A549 (cell line): ENCODE data around the gene MRPS9. TPM values are rescaled to one million over a fixed set of nuclear protein-coding genes. Genes with fewer than 3 reads are reported as not detected.

ENCODE experiments used
- ATAC-seq, 2 experiments: fragments of 200-7000 bp in 1 of 2; fragments of >200 bp in 1 of 2; cut with Nextera tagmentation in 1 of 2; cut with Tn5 transposase in 1 of 2; 3 replicates each; pipeline versions ENCODE4 v1.8.0 to v1.9.1; 2018 to 2020; ENCODE audit warnings: mild to moderate bottlenecking in 1 of 2, moderate library complexity in 1 of 2
- CTCF ChIA-PET: fragments of 300-600 bp; sonication (Branson Sonifier 250); formaldehyde crosslinking; extraction: SDS; loops from one replicate; lab custom pipeline; 2021; ENCODE audit warnings: antibody characterized with exemption, inconsistent platforms; lab: Yijun Ruan, JAX
- POLR2A ChIA-PET: fragments of 350-600 bp; formaldehyde crosslinking; extraction: SDS; loops from one replicate; lab custom pipeline; 2021; ENCODE audit warnings: antibody characterized with exemption, inconsistent platforms; lab: Yijun Ruan, JAX
- DNase-seq, 2 experiments: peaks; one replicate each; pipeline versions ENCODE4 v3.0.0 to v3.0.0-alpha.2; 2011 to 2016; ENCODE audit warnings: low read depth in 1 of 2, low spot score in 1 of 2
- FAIRE-seq: peaks from 2 replicates; lab custom pipeline; 2011; peaks lifted over from hg19 to GRCh38; lab: Jason Lieb, UNC
- H3K27ac ChIP-seq, 2 experiments: fragments of >200 bp; sonication (Bioruptor Twin); formaldehyde crosslinking; 3 replicates each; pipeline ENCODE4 v1.5.1; 2016 to 2017
- H3K4me1 ChIP-seq: fragments of >200 bp; sonication (Bioruptor Twin); formaldehyde crosslinking; 3 replicates; pipeline ENCODE4 v1.6.1; 2016
- H3K4me2 ChIP-seq: fragments of >200 bp; sonication (Bioruptor Twin); formaldehyde crosslinking; 3 replicates; pipeline ENCODE4 v1.6.1; 2016
- H3K4me3 ChIP-seq: fragments of >200 bp; sonication (Bioruptor Twin); formaldehyde crosslinking; 3 replicates; pipeline ENCODE4 v1.5.1; 2016
- H3K9me3 ChIP-seq: fragments of >200 bp; sonication (Bioruptor Twin); formaldehyde crosslinking; 3 replicates; pipeline ENCODE4 v1.6.1; 2016
- ATOH8 ChIP-seq: fragments of 250-450 bp; sonication (Bioruptor Pico); IDR thresholded peaks from 2 replicates; pipeline ENCODE4 v1.5.0; 2020; ENCODE audit warnings: low read depth, mild to moderate bottlenecking, moderate library complexity
- BCL3 ChIP-seq: fragments of >200 bp; sonication (Bioruptor Twin); formaldehyde crosslinking; IDR thresholded peaks from 3 replicates; pipeline ENCODE4 v1.6.1; 2016
- BHLHE40 ChIP-seq: IDR thresholded peaks from 2 replicates; pipeline ENCODE4 v1.6.1; 2012; ENCODE audit warnings: low read depth, low read length, inconsistent platforms
- CBX8 ChIP-seq: fragments of 200-600 bp; sonication (generic); IDR thresholded peaks from 2 replicates; pipeline ENCODE4 v1.6.1; 2016
- CEBPB ChIP-seq, 2 experiments: fragments of >200 bp in 1 of 2; sonication (Bioruptor Twin) in 1 of 2; formaldehyde crosslinking in 1 of 2; IDR thresholded peaks; 2 replicates each; pipeline ENCODE4 v1.6.1; 2012 to 2016
- CHD2 ChIP-seq: fragments of 150-350 bp; IDR thresholded peaks from 2 replicates; pipeline ENCODE4 v1.6.1; 2014; ENCODE audit warnings: low read length; ENCODE audit not compliant: partially characterized antibody
- EHF ChIP-seq: fragments of 250-450 bp; sonication (Bioruptor Pico); IDR thresholded peaks from 2 replicates; pipeline ENCODE4 v1.5.0; 2020; ENCODE audit warnings: mild to moderate bottlenecking
- EHMT2 ChIP-seq: fragments of 200-600 bp; sonication (generic); IDR thresholded peaks from 2 replicates; pipeline ENCODE4 v1.6.1; 2016; ENCODE audit warnings: antibody characterized with exemption, low read depth, mild to moderate bottlenecking, moderate library complexity
- EP300 ChIP-seq, 2 experiments: fragments of >200 bp; sonication (Bioruptor Twin); formaldehyde crosslinking; IDR thresholded peaks; 2 replicates in 1 of 2; 3 replicates in 1 of 2; pipeline ENCODE4 v1.6.1; 2016 to 2017
- ESRRA ChIP-seq: fragments of 150-350 bp; IDR thresholded peaks from 2 replicates; pipeline ENCODE4 v1.6.1; 2014; ENCODE audit warnings: mild to moderate bottlenecking, low read length, borderline replicate concordance
- FOSB ChIP-seq: fragments of 250-450 bp; sonication (Bioruptor Pico); IDR thresholded peaks from 2 replicates; pipeline ENCODE4 v1.5.0; 2020; ENCODE audit warnings: mild to moderate bottlenecking, moderate library complexity
- FOSL2 ChIP-seq, 2 experiments: fragments of 450-650 bp in 1 of 2; fragments of >200 bp in 1 of 2; sonication (Bioruptor Twin) in 1 of 2; formaldehyde crosslinking; IDR thresholded peaks; 2 replicates each; pipeline versions ENCODE4 v1.5.0 to v1.6.1; 2016 to 2020; ENCODE audit warnings: mild to moderate bottlenecking in 1 of 2, moderate library complexity in 1 of 2
- GATA3 ChIP-seq: IDR thresholded peaks from 2 replicates; pipeline ENCODE4 v1.6.1; 2012; ENCODE audit warnings: borderline replicate concordance
- HOXB13 ChIP-seq: fragments of 250-450 bp; sonication (Bioruptor Pico); IDR thresholded peaks from 2 replicates; pipeline ENCODE4 v1.5.0; 2020; ENCODE audit warnings: low read depth, mild to moderate bottlenecking, moderate library complexity
- JUNB ChIP-seq: fragments of >200 bp; sonication (Bioruptor Twin); formaldehyde crosslinking; IDR thresholded peaks from 2 replicates; pipeline ENCODE4 v1.6.1; 2016
- KDM1A ChIP-seq: fragments of 200-600 bp; sonication (generic); IDR thresholded peaks from 2 replicates; pipeline ENCODE4 v1.6.1; 2016; ENCODE audit warnings: low read depth, mild to moderate bottlenecking
- MYC ChIP-seq: IDR thresholded peaks from 2 replicates; pipeline ENCODE4 v1.6.1; 2012; ENCODE audit warnings: mild to moderate bottlenecking, inconsistent platforms, low read length, improper control_type of control experiment, borderline replicate concordance
- NFE2L2 ChIP-seq: fragments of 150-350 bp; conservative IDR thresholded peaks from 2 replicates; pipeline ENCODE4 v1.6.1; 2014; ENCODE audit warnings: low read length
- NR3C1 ChIP-seq: fragments of >200 bp; sonication (Bioruptor Twin); formaldehyde crosslinking; IDR thresholded peaks from 3 replicates; pipeline ENCODE4 v1.6.1; 2017
- PBX3 ChIP-seq: IDR thresholded peaks from 2 replicates; pipeline ENCODE4 v1.6.1; 2012
- PHF8 ChIP-seq: fragments of 200-600 bp; sonication (generic); IDR thresholded peaks from 2 replicates; pipeline ENCODE4 v1.6.1; 2016; ENCODE audit warnings: low read depth, mild to moderate bottlenecking, antibody characterized with exemption, moderate library complexity, borderline replicate concordance
- POLR2A ChIP-seq: IDR thresholded peaks from 2 replicates; pipeline ENCODE4 v1.6.1; 2012; ENCODE audit warnings: mild to moderate bottlenecking, low read length
- RAD21 ChIP-seq, 2 experiments: fragments of >200 bp in 1 of 2; sonication (Bioruptor Twin) in 1 of 2; formaldehyde crosslinking in 1 of 2; IDR thresholded peaks in 1 of 2; conservative IDR thresholded peaks in 1 of 2; 2 replicates in 1 of 2; 3 replicates in 1 of 2; pipeline ENCODE4 v1.6.1; 2012 to 2018; ENCODE audit warnings: inconsistent platforms in 1 of 2
- TFCP2L1 ChIP-seq: fragments of 250-450 bp; sonication (Bioruptor Pico); IDR thresholded peaks from 2 replicates; pipeline ENCODE4 v1.5.0; 2021; ENCODE audit warnings: mild to moderate bottlenecking
- ZFP36 ChIP-seq: fragments of 450-650 bp; IDR thresholded peaks from 2 replicates; pipeline ENCODE4 v1.6.1; 2014; ENCODE audit warnings: borderline replicate concordance; ENCODE audit not compliant: partially characterized antibody
- ZNF302 ChIP-seq: fragments of 250-450 bp; sonication (Bioruptor Pico); IDR thresholded peaks from 2 replicates; pipeline ENCODE4 v1.9.0; 2021; ENCODE audit warnings: inconsistent platforms, mild to moderate bottlenecking, moderate library complexity
- WGBS: methylation state at CpG from one replicate; pipeline ENCODE4 v1.1.6; 2017; ENCODE audit errors: missing lambda C conversion rate; 5-methylcytosine and 5-hydroxymethylcytosine counted together
- polyA plus RNA-seq, 4 experiments: library from polyadenylated mRNA; depleted of rRNA in 3 of 4; stranded (reverse); fragments of >200 nt; fragmentation: RNase III in 1 of 4; extraction: RNeasy Plus Mini Kit Qiagen cat#74134 plus additional on column Dnase treatment in 1 of 4; gene quantifications; 2 replicates in 3 of 4; 3 replicates in 1 of 4; pipeline ENCODE4 v1.2.3, GENCODE V29; 2011 to 2017
- TF ChIP-seq, protein P1 (sequence below): fragments of 250-450 bp; sonication (Bioruptor Pico); IDR thresholded peaks from 2 replicates; pipeline ENCODE4 v1.5.0; 2021; ENCODE audit warnings: mild to moderate bottlenecking, moderate library complexity, borderline replicate concordance

MRPS9 gene
- polyA plus RNA-seq, 2 of the 4 experiments (the other 2 are of a cell fraction), result 42.5 to 54.4 TPM

DNA sequence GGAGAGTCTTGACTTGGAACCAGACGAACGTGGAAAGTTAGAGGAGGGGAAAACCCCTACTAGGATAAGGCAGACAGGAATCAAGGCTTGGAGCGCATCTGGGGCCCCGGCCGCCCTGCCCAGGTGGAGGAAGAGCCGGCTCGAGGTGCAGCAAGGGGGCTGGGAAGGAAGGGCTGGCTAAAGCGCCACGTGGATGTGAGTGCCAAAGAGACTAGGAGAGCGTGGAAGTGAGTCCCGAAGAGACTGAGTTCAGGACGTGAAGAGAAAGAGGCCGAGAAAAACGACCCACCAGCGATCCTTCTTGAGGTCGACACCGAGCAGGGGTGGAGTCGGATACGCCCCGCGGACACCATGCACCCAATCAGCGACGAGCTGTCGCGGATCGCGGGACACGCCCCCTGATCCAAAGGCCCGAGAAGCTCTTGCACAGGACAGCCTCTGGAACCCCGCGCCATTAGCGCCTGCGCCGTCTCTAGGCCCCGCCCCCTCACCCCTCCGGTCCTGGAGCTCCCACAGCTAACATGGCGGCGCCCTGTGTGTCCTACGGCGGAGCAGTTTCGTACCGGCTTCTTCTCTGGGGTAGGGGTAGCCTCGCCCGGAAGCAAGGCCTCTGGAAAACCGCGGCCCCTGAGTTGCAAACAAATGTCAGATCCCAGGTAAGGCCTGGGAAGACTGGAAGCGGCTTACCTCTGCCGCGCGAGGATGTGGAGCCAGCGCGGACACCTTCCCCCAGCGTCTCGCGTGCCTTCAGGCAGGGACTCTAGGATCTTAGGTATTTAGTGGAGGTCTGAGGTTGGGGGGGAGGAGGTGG is at the start of gene MRPS9 (continued):
- TF ChIP-seq NFE2L2 (no peak), PHF8 (peak; percentile 71; the same call in 1 of the 2 replicates), BHLHE40 (no peak), ZNF302 (CRISPR knock-in tag) (no peak), EP300 (IDR thresholded peaks at IDR 0.05) (no peak), ESRRA (no peak), JUNB (no peak), EHF (CRISPR knock-in tag) (no peak), POLR2A (peak; percentile 53)
- TF ChIP-seq, protein P1, sequence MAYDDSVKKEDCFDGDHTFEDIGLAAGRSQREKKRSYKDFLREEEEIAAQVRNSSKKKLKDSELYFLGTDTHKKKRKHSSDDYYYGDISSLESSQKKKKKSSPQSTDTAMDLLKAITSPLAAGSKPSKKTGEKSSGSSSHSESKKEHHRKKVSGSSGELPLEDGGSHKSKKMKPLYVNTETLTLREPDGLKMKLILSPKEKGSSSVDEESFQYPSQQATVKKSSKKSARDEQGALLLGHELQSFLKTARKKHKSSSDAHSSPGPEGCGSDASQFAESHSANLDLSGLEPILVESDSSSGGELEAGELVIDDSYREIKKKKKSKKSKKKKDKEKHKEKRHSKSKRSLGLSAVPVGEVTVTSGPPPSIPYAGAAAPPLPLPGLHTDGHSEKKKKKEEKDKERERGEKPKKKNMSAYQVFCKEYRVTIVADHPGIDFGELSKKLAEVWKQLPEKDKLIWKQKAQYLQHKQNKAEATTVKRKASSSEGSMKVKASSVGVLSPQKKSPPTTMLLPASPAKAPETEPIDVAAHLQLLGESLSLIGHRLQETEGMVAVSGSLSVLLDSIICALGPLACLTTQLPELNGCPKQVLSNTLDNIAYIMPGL (CRISPR knock-in tag), result no peak

GRCh38 chr2:105005181-105005951 is 32.5 kb upstream of the MRPS9 start:
- POLR2A ChIA-PET, result no interaction called here
- Histone ChIP-seq H3K27ac (no peak overlapping the region), H3K4me1 (no peaks in the 10 kb centered on the region)
- TF ChIP-seq TFCP2L1 (CRISPR knock-in tag), result no peak
- no peak for TF ChIP-seq NFE2L2
- no peak for TF ChIP-seq KDM1A
- TF ChIP-seq CHD2, result no peak
- no peak for TF ChIP-seq NR3C1
- TF ChIP-seq, all 56 proteins: peak for 0
- H3K4me3 ChIP-seq, result no peak overlapping the region
- CTCF ChIA-PET, result no interaction called here
- no peak overlapping the region for H3K4me2 ChIP-seq
- FAIRE-seq (no peak), ATAC-seq (no peak), DNase-seq (no peak)
- H3K9me3 ChIP-seq, result 0 out of 3 replicates have a peak, but pooled peaks cover 3% of the 10 kb centered on the region
- 12% methylated on average over 2 of the region's 2 CpGs for WGBS

- no peak for DNase-seq
- Histone ChIP-seq H3K9me3 (0 out of 3 replicates have a peak, but pooled peaks cover 3% of the 10 kb centered on the region), H3K4me2 (no peak overlapping the region), H3K27ac (no peak overlapping the region), H3K4me1 (no peaks in the 10 kb centered on the region), H3K4me3 (no peak overlapping the region)
- 2% methylated on average over 1 of the region's 1 CpG for WGBS
- POLR2A ChIA-PET, result no interaction called here
- no peak for ATAC-seq
- no peak for FAIRE-seq
- CTCF ChIA-PET, result interaction anchor here (1.5 kb wide), 1 partner anchor 11 kb away, joined by 4 read pairs; no protein-coding TSS in a partner anchor
- TF ChIP-seq FOSL2 (IDR thresholded peaks at IDR 0.05), result no peak
- TF ChIP-seq FOSL2 (CRISPR knock-in tag; IDR thresholded peaks at IDR 0.05), result no peak
- TF ChIP-seq ATOH8 (CRISPR knock-in tag), result no peak
- TF ChIP-seq CBX8, result no peak
- TF ChIP-seq MYC, result no peak
- no peak for TF ChIP-seq ZFP36
- no peak for TF ChIP-seq EHMT2
- no peak for TF ChIP-seq EHF (CRISPR knock-in tag)
- no peak for TF ChIP-seq HOXB13 (CRISPR knock-in tag)
- TF ChIP-seq BCL3, result no peak
- TF ChIP-seq FOSB (CRISPR knock-in tag), result no peak
- TF ChIP-seq GATA3, result no peak
- TF ChIP-seq PHF8, result no peak
- TF ChIP-seq, protein P1 (CRISPR knock-in tag), result no peak
- no peak for TF ChIP-seq PBX3
- no peak for TF ChIP-seq RAD21 (conservative IDR thresholded peaks at IDR 0.05 in 1 of 2, IDR thresholded peaks at IDR 0.05 in 1 of 2)
- no peak for TF ChIP-seq CEBPB (IDR thresholded peaks at IDR 0.05)
These were observed 30.5 kb upstream of the MRPS9 start for GRCh38 chr2:105007367-105007766.
